Measurements from ENCODE around the gene UMPS.
A peak's percentile ranks its signal among the peaks of the same experiment; 100 is the strongest.

UMPS gene

GRCh38 chr3:124774327-124774718 lies 44.1 kb downstream of the UMPS start:
- peak; percentile 75 for DNase-seq (ENCODE audit: low read depth)

GRCh38 chr3:124774841-124775402 lies 44.7 kb downstream of the UMPS start:
- no peaks in the 10 kb centered on the region for H3K27me3 ChIP-seq (replicated peaks; ENCODE audit: control insufficient read depth, insufficient read depth, low read length)
- H3K9ac ChIP-seq (ENCODE audit: low read length): peak overlapping the region; percentile 69
- peaks cover 52% of the 10 kb centered on the region for H3K4me1 ChIP-seq (ENCODE audit: control insufficient read depth, insufficient read depth, low read length)
- DNase-seq (ENCODE audit: low read depth): no peak
- peaks cover 36% of the 10 kb centered on the region for H3K36me3 ChIP-seq (ENCODE audit: control insufficient read depth, insufficient read depth, low read length, severe bottlenecking)
- no peaks in the 10 kb centered on the region for H3K9me3 ChIP-seq (ENCODE audit: control insufficient read depth, low read length)
- peak overlapping the region; percentile 11 for H3K4me3 ChIP-seq (ENCODE audit: low read length)

More at GRCh38 chr3:124774327-124774718, 44.1 kb downstream of the UMPS start:
- Histone ChIP-seq H3K36me3 (ENCODE audit: control insufficient read depth, insufficient read depth, low read length, severe bottlenecking) (peaks cover 42% of the 10 kb centered on the region), H3K4me3 (ENCODE audit: low read length) (no peak overlapping the region), H3K9me3 (ENCODE audit: control insufficient read depth, low read length) (no peaks in the 10 kb centered on the region), H3K27me3 (replicated peaks; ENCODE audit: control insufficient read depth, insufficient read depth, low read length) (no peaks in the 10 kb centered on the region), H3K4me1 (ENCODE audit: control insufficient read depth, insufficient read depth, low read length) (peaks cover 46% of the 10 kb centered on the region), H3K9ac (ENCODE audit: low read length) (peak overlapping the region; percentile 69)

DNA sequence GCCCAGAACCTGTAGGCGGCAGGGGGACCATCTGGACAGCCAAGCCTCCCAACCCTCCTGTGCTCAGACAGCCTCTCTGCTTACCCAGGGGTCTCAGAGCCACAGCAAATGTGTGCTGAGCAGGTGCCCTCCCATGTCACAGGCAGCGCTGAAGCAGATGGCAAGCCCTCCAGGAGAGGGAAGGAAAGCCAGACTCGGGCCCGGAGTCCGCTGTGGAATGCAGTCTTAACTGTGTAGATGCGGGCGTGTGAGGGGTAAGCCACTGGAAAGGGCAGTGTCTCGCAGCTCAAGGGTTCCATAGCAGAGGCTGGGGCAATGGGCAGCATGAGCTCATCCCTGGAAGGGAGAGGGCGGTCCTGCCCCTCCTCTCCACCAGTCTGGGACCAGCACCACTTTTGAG lies 45.6 kb downstream of the UMPS start:
- Histone ChIP-seq H3K9ac (ENCODE audit: low read length) (no peak overlapping the region), H3K4me1 (ENCODE audit: control insufficient read depth, insufficient read depth, low read length) (peaks cover 61% of the 10 kb centered on the region), H3K27me3 (replicated peaks; ENCODE audit: control insufficient read depth, insufficient read depth, low read length) (no peaks in the 10 kb centered on the region), H3K36me3 (ENCODE audit: control insufficient read depth, insufficient read depth, low read length, severe bottlenecking) (peaks cover 33% of the 10 kb centered on the region), H3K4me3 (ENCODE audit: low read length) (no peak overlapping the region), H3K9me3 (ENCODE audit: control insufficient read depth, low read length) (no peaks in the 10 kb centered on the region)
- no peak for DNase-seq (ENCODE audit: low read depth)

GRCh38 chr3:124776856-124777255 lies 46.6 kb downstream of the UMPS start:
- Histone ChIP-seq H3K4me1 (ENCODE audit: control insufficient read depth, insufficient read depth, low read length) (peaks cover 61% of the 10 kb centered on the region), H3K9ac (ENCODE audit: low read length) (no peak overlapping the region), H3K36me3 (ENCODE audit: control insufficient read depth, insufficient read depth, low read length, severe bottlenecking) (peaks cover 35% of the 10 kb centered on the region)

DNA sequence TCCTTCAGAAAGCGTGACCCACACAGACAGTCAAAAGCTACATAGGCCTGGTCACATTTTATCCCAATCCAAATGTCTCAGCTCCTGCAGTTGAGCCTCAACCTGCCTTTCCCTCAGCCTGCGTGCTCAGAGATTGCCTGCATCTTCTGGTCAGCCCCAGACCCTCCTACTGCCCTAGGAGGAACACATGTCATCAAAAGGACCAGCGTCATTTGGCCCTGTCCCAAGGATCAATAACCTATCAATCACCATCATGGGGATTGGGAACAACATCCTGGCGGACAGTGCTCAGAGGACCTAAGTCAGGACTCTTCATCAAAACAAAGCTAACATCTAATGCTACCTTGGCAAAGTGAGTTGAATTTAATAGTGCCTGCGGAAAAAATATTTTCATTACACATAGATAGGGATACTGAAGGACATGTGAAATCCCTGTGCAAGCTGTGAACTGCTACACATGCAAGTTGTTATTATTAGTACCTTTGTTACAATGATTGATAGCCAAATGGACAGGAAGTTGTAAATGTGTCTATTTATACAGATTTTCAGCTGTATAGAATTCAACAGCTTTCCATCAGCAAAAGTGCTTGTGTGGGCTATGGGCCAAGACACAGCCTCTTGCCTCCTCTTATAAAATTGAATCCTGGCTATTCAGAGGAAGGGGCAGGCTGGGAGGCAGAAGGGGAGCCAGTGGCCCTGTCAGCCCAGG lies 47.7 kb downstream of the UMPS start:
- Histone ChIP-seq H3K9me3 (ENCODE audit: control insufficient read depth, low read length) (no peaks in the 10 kb centered on the region), H3K4me3 (ENCODE audit: low read length) (no peak overlapping the region), H3K9ac (ENCODE audit: low read length) (no peak overlapping the region), H3K36me3 (ENCODE audit: control insufficient read depth, insufficient read depth, low read length, severe bottlenecking) (peaks cover 36% of the 10 kb centered on the region), H3K4me1 (ENCODE audit: control insufficient read depth, insufficient read depth, low read length) (peaks cover 55% of the 10 kb centered on the region), H3K27me3 (replicated peaks; ENCODE audit: control insufficient read depth, insufficient read depth, low read length) (no peaks in the 10 kb centered on the region)
- DNase-seq (ENCODE audit: low read depth): no peak

More at GRCh38 chr3:124776856-124777255, 46.6 kb downstream of the UMPS start:
- no peak overlapping the region for H3K4me3 ChIP-seq (ENCODE audit: low read length)
- H3K27me3 ChIP-seq (replicated peaks; ENCODE audit: control insufficient read depth, insufficient read depth, low read length): no peaks in the 10 kb centered on the region
- no peak for DNase-seq (ENCODE audit: low read depth)
- no peaks in the 10 kb centered on the region for H3K9me3 ChIP-seq (ENCODE audit: control insufficient read depth, low read length)

DNA sequence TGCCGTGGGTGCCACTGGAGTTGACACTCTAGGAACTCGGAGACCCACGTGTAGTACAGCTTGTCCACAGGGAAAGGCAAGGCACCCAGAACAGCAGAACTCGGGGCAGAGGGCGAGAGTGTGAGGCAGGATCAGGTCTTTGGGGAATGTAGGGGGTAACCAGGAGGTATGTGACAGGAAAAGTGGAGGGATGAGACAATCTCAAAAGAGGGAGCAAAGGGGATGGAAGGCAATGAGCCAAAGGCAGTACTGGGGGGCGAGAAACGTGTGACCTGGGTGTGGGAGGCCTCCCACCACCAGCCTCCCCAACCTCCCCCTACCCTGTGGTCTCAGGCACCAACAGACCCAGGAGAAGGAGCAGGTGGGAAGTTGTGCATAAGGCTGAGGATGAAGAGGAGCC lies 48.9 kb downstream of the UMPS start:
- Histone ChIP-seq H3K4me1 (ENCODE audit: control insufficient read depth, insufficient read depth, low read length) (peaks cover 43% of the 10 kb centered on the region), H3K9ac (ENCODE audit: low read length) (peak overlapping the region; percentile 80), H3K36me3 (ENCODE audit: control insufficient read depth, insufficient read depth, low read length, severe bottlenecking) (peaks cover 26% of the 10 kb centered on the region), H3K27me3 (replicated peaks; ENCODE audit: control insufficient read depth, insufficient read depth, low read length) (no peaks in the 10 kb centered on the region), H3K4me3 (ENCODE audit: low read length) (no peak overlapping the region), H3K9me3 (ENCODE audit: control insufficient read depth, low read length) (no peaks in the 10 kb centered on the region)
- DNase-seq (ENCODE audit: low read depth): no peak

GRCh38 chr3:124779751-124780191 lies 49.5 kb downstream of the UMPS start:
- H3K9me3 ChIP-seq (ENCODE audit: control insufficient read depth, low read length): no peaks in the 10 kb centered on the region
- H3K27me3 ChIP-seq (replicated peaks; ENCODE audit: control insufficient read depth, insufficient read depth, low read length): no peaks in the 10 kb centered on the region
- H3K9ac ChIP-seq (ENCODE audit: low read length): peak overlapping the region; percentile 80
- peak overlapping the region; percentile 20 for H3K4me3 ChIP-seq (ENCODE audit: low read length)
- no peak for DNase-seq (ENCODE audit: low read depth)
- peaks cover 37% of the 10 kb centered on the region for H3K4me1 ChIP-seq (ENCODE audit: control insufficient read depth, insufficient read depth, low read length)
- peaks cover 32% of the 10 kb centered on the region for H3K36me3 ChIP-seq (ENCODE audit: control insufficient read depth, insufficient read depth, low read length, severe bottlenecking)

GRCh38 chr3:124780356-124780755 lies 50.1 kb downstream of the UMPS start:
- peaks cover 33% of the 10 kb centered on the region for H3K36me3 ChIP-seq (ENCODE audit: control insufficient read depth, insufficient read depth, low read length, severe bottlenecking)

GRCh38 chr3:124780761-124781475 lies 50.7 kb downstream of the UMPS start:
- H3K9me3 ChIP-seq (ENCODE audit: control insufficient read depth, low read length): no peaks in the 10 kb centered on the region
- H3K4me1 ChIP-seq (ENCODE audit: control insufficient read depth, insufficient read depth, low read length): peaks cover 32% of the 10 kb centered on the region
- H3K9ac ChIP-seq (ENCODE audit: low read length): peak overlapping the region; percentile 80
- no peaks in the 10 kb centered on the region for H3K27me3 ChIP-seq (replicated peaks; ENCODE audit: control insufficient read depth, insufficient read depth, low read length)
- peak overlapping the region; percentile 38 for H3K4me3 ChIP-seq (ENCODE audit: low read length)
- peaks cover 31% of the 10 kb centered on the region for H3K36me3 ChIP-seq (ENCODE audit: control insufficient read depth, insufficient read depth, low read length, severe bottlenecking)
- peak; percentile 46 for DNase-seq (ENCODE audit: low read depth)

More at GRCh38 chr3:124780356-124780755, 50.1 kb downstream of the UMPS start:
- H3K4me1 ChIP-seq (ENCODE audit: control insufficient read depth, insufficient read depth, low read length): peaks cover 32% of the 10 kb centered on the region
- peak; percentile 95 for DNase-seq (ENCODE audit: low read depth)
- peak overlapping the region; percentile 38 for H3K4me3 ChIP-seq (ENCODE audit: low read length)
- H3K27me3 ChIP-seq (replicated peaks; ENCODE audit: control insufficient read depth, insufficient read depth, low read length): no peaks in the 10 kb centered on the region
- H3K9me3 ChIP-seq (ENCODE audit: control insufficient read depth, low read length): no peaks in the 10 kb centered on the region
- H3K9ac ChIP-seq (ENCODE audit: low read length): peak overlapping the region; percentile 80

- Histone ChIP-seq H3K36me3 (ENCODE audit: control insufficient read depth, insufficient read depth, low read length, severe bottlenecking) (peaks cover 28% of the 10 kb centered on the region), H3K9ac (ENCODE audit: low read length) (peak overlapping the region; percentile 80), H3K4me3 (ENCODE audit: low read length) (peak overlapping the region; percentile 38), H3K9me3 (ENCODE audit: control insufficient read depth, low read length) (no peaks in the 10 kb centered on the region), H3K4me1 (ENCODE audit: control insufficient read depth, insufficient read depth, low read length) (peaks cover 38% of the 10 kb centered on the region), H3K27me3 (replicated peaks; ENCODE audit: control insufficient read depth, insufficient read depth, low read length) (no peaks in the 10 kb centered on the region)
- no peak for DNase-seq (ENCODE audit: low read depth)
These were observed 51.5 kb downstream of the UMPS start for GRCh38 chr3:124781476-124782376.

Data from adipocyte (in vitro differentiated cells).